Natural killer cell (primary cell): ENCODE data around the gene SLA2. TPM values are rescaled to one million over a fixed set of nuclear protein-coding genes. Genes with fewer than 3 reads are reported as not detected.
"Not testable (repeated sequence)": the region's sequence is repeated elsewhere in the genome, so short reads cannot be mapped to it uniquely, and the experiment has no call there.

Experiments
- ATAC-seq, 3 donors: fragments of 150-1000 bp in 2 of 3; fragments of 200-7000 bp in 1 of 3; cut with Tn5 transposase; 1 replicate in 1 of 3; 2 replicates in 2 of 3; pipeline ENCODE4 v1.10.0; 2021; ENCODE audit warnings: mild to moderate bottlenecking in 2 of 3, moderate library complexity in 2 of 3
- DNase-seq, 2 donors: peaks; one replicate each; pipeline versions ENCODE4 v3.0.0 to v3.0.0-alpha.2; 2013 to 2021; ENCODE audit warnings: mixed read lengths in 1 of 2
- H3K27ac ChIP-seq: one replicate; pipeline ENCODE4 v1.5.1; 2013; ENCODE audit warnings: mild to moderate bottlenecking, low read length
- H3K27me3 ChIP-seq: one replicate; pipeline ENCODE4 v1.6.1; 2013; ENCODE audit warnings: low read length; ENCODE audit not compliant: control insufficient read depth, insufficient read depth
- H3K36me3 ChIP-seq: one replicate; pipeline ENCODE4 v1.6.1; 2013; ENCODE audit warnings: low read length; ENCODE audit not compliant: control insufficient read depth, insufficient read depth
- H3K4me1 ChIP-seq: one replicate; pipeline ENCODE4 v1.6.1; 2013; ENCODE audit warnings: low read length; ENCODE audit not compliant: control insufficient read depth, insufficient read depth
- H3K4me3 ChIP-seq: one replicate; pipeline ENCODE4 v1.5.1; 2013; ENCODE audit warnings: low read length
- H3K9me3 ChIP-seq: one replicate; pipeline ENCODE4 v1.6.1; 2013; ENCODE audit warnings: low read length; ENCODE audit not compliant: control insufficient read depth, insufficient read depth
- H3K27ac Mint-ChIP-seq, 2 donors: one replicate each; pipeline ENCODE4 v1.8.0; 2022; ENCODE audit warnings: mild to moderate bottlenecking in 2 of 2, mixed read lengths in 2 of 2, moderate library complexity in 1 of 2
- H3K27me3 Mint-ChIP-seq, 2 donors: one replicate each; pipeline ENCODE4 v1.8.0; 2022; ENCODE audit warnings: low read depth in 2 of 2, mixed read lengths in 2 of 2
- H3K36me3 Mint-ChIP-seq: one replicate; pipeline ENCODE4 v1.8.0; 2022; ENCODE audit warnings: mixed read lengths
- H3K4me1 Mint-ChIP-seq, 2 donors: one replicate each; pipeline ENCODE4 v1.8.0; 2022; ENCODE audit warnings: mixed read lengths in 2 of 2
- H3K4me3 Mint-ChIP-seq: one replicate; pipeline ENCODE4 v1.8.0; 2022; ENCODE audit warnings: mild to moderate bottlenecking, moderate library complexity, mixed read lengths
- H3K9me3 Mint-ChIP-seq, 2 donors: one replicate each; pipeline ENCODE4 v1.8.0; 2022; ENCODE audit warnings: mixed read lengths in 2 of 2
- WGBS: methylation state at CpG from one replicate; pipeline ENCODE4 v1.1.7; 2013; ENCODE audit warnings: missing lambda C conversion rate; ENCODE audit not compliant: insufficient coverage; 5-methylcytosine and 5-hydroxymethylcytosine counted together
- intact Hi-C: fragments of 100-400 bp; cut with micrococcal nuclease; formaldehyde crosslinking; loops from one replicate; pipeline ENCODE4 v1.14.2; 2022
- total RNA-seq, 4 donors: library from RNA; stranded (reverse); fragments of 120-200 nt in 1 of 4; gene quantifications; one replicate each; pipeline versions ENCODE4 v1.2.3 to v1.2.4, GENCODE V29; 2013 to 2022
- TF ChIP-seq, protein P1 (sequence below): fragments of 200-600 bp; IDR thresholded peaks from one replicate; pipeline ENCODE4 v1.8.0; 2022; ENCODE audit warnings: antibody characterized with exemption

SLA2 gene
- total RNA-seq, 3 donors from 2014 or later (not counting 1 experiment from before 2014, with no cell fraction given): 77.0 to 116 (median 90.3) TPM

DNA sequence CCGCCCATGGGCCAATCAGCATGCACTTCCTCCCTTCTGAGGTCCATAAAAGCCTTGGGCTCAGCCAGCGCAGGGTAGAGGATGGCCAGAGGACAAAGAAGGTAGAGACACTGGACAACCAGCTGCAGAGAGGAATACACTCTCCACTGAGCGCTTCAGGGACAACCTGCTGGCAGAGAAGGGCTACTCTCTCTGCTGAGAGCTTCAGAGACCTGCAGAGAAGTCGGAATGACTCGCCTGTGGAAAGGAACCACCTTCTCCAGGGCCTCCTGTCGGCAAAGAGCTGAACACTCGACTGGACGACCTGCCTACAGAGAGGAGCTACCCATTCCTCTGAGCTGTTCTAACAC lies 31.4 kb upstream of the SLA2 start:
- Histone ChIP-seq H3K27ac (no peak overlapping the region), H3K27me3 (no peaks in the 10 kb centered on the region), H3K4me3 (no peak overlapping the region), H3K9me3 (no peaks in the 10 kb centered on the region), H3K36me3 (peaks cover 15% of the 10 kb centered on the region), H3K4me1 (no peaks in the 10 kb centered on the region)
- H3K4me1 Mint-ChIP-seq: no peaks in the 10 kb centered on the region
- WGBS: 97% methylated on average over 8 of the region's 8 CpGs
- ATAC-seq (no peak), DNase-seq (no peak)
- intact Hi-C loops: no loop called here
- no peak overlapping the region for H3K27ac Mint-ChIP-seq
- H3K36me3 Mint-ChIP-seq: peaks cover 6% of the 10 kb centered on the region
- no peak overlapping the region for H3K4me3 Mint-ChIP-seq
- H3K9me3 Mint-ChIP-seq: no peaks in the 10 kb centered on the region
- H3K27me3 Mint-ChIP-seq: no peaks in the 10 kb centered on the region
- TF ChIP-seq, protein P1, sequence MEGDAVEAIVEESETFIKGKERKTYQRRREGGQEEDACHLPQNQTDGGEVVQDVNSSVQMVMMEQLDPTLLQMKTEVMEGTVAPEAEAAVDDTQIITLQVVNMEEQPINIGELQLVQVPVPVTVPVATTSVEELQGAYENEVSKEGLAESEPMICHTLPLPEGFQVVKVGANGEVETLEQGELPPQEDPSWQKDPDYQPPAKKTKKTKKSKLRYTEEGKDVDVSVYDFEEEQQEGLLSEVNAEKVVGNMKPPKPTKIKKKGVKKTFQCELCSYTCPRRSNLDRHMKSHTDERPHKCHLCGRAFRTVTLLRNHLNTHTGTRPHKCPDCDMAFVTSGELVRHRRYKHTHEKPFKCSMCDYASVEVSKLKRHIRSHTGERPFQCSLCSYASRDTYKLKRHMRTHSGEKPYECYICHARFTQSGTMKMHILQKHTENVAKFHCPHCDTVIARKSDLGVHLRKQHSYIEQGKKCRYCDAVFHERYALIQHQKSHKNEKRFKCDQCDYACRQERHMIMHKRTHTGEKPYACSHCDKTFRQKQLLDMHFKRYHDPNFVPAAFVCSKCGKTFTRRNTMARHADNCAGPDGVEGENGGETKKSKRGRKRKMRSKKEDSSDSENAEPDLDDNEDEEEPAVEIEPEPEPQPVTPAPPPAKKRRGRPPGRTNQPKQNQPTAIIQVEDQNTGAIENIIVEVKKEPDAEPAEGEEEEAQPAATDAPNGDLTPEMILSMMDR: no peak

DNA sequence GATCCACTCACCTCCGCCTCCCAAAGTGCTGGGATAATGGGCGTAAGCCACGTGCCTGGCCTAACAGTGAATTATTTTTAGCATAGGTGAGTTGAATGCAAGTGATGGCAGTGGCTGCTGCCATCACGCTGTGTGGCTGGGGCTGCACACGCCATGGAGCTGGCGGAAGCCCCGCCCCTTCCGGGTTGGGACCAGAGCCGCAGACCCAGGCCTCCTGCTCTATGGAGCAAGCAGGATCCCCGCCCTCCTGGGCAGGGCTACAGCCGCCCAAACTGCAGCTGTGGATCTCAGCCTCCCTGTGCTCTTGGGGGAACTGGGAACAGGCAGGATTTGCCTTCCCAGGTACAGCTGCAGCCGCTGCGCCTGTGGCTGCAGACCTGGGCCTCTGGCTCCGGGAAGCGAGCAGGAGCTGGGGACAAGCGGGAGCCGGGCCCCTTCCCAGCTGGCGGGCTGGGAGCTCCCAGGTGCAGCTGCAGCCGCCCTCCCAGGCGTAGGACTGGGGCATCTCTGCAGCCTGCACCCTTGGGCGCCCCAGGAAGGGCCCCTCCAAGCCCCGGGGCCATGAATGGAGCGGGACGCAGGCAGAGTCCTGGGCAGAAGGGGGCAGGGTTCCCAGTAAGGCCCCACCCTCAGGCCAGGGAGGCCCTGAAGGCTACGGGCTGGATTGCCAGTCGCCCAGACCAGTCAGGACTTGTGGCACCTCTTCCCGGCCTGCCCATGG lies 30.9 kb upstream of the SLA2 start:
- H3K4me1 ChIP-seq: no peaks in the 10 kb centered on the region
- DNase-seq: no peak
- no peak overlapping the region for H3K27ac ChIP-seq
- no peak overlapping the region for H3K4me3 ChIP-seq
- ATAC-seq: no peak
- H3K36me3 Mint-ChIP-seq: peaks cover under 1% of the 10 kb centered on the region
- H3K27me3 ChIP-seq: no peaks in the 10 kb centered on the region
- WGBS: 97% methylated on average over 27 of the region's 27 CpGs
- H3K4me3 Mint-ChIP-seq: no peak overlapping the region
- no peaks in the 10 kb centered on the region for H3K9me3 ChIP-seq
- peaks cover 15% of the 10 kb centered on the region for H3K36me3 ChIP-seq
- H3K9me3 Mint-ChIP-seq: no peaks in the 10 kb centered on the region
- H3K27ac Mint-ChIP-seq: no peak overlapping the region
- no peaks in the 10 kb centered on the region for H3K4me1 Mint-ChIP-seq
- TF ChIP-seq, protein P1: no peak
- intact Hi-C loops: no loop called here
- no peaks in the 10 kb centered on the region for H3K27me3 Mint-ChIP-seq

DNA sequence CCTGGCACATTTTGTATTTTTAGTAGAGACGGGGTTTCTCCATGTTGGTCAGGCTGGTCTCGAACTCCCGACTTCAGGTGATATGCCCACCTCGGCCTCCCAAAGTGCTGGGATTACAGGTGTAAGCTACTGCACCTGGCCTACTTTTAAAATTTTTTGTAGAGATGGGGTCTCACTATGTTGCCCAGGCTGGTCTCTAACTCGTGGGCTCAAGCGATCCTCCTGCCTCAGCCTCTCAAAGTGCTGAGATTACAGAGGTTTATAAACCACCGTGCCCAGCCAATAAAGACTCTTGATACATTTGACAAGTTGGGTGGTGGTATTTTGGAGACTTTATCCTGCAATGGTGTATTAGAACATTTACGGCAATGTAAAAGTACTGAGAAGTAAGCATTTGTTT lies 29.5 kb upstream of the SLA2 start:
- WGBS: 93% methylated on average over 8 of the region's 8 CpGs
- not testable (repeated sequence) for H3K4me3 Mint-ChIP-seq

DNA sequence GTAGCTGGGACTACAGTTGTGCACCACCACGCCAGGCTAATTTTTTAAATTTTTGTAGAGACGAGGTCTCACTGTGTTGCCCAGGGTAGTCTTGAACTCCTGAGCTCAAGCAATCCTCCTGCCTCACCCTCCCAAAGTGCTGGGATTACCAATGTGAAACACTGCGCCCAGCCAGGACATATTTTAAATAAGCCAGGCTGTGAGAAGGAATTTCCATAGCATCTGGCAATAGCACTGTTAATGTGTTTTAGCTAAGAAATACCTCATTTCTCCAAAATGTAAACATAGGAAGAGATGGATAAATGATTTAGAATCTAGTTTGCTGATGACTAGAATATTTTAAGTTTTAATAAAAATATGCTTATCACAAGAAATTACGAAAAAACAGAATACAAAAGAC lies 27.0 kb upstream of the SLA2 start:
- intact Hi-C loops: no loop called here
- no peak overlapping the region for H3K27ac ChIP-seq
- H3K4me1 ChIP-seq: no peaks in the 10 kb centered on the region
- Mint-ChIP-seq H3K9me3 (no peaks in the 10 kb centered on the region), H3K36me3 (no peaks in the 10 kb centered on the region), H3K27ac (no peak overlapping the region), H3K4me3 (no peak overlapping the region), H3K27me3 (no peaks in the 10 kb centered on the region), H3K4me1 (no peaks in the 10 kb centered on the region)
- WGBS: 94% methylated on average over 3 of the region's 4 CpGs
- DNase-seq (no peak), ATAC-seq (no peak)
- TF ChIP-seq, protein P1: no peak
- H3K27me3 ChIP-seq: no peaks in the 10 kb centered on the region
- H3K36me3 ChIP-seq: peaks cover 15% of the 10 kb centered on the region
- H3K4me3 ChIP-seq: no peak overlapping the region
- no peaks in the 10 kb centered on the region for H3K9me3 ChIP-seq

More for the DNA sequence above, 29.5 kb upstream of the SLA2 start:
- H3K27me3 Mint-ChIP-seq, DNase-seq, H3K36me3 Mint-ChIP-seq, ATAC-seq, H3K27me3 ChIP-seq, H3K4me1 Mint-ChIP-seq, H3K4me1 ChIP-seq, H3K27ac ChIP-seq, intact Hi-C loops, H3K9me3 Mint-ChIP-seq, H3K27ac Mint-ChIP-seq, H3K4me3 ChIP-seq, H3K9me3 ChIP-seq: not testable (repeated sequence)
- peaks cover 10% of the 10 kb centered on the region for H3K36me3 ChIP-seq
